Measurements from ENCODE around the gene RAI1.
A peak's percentile ranks its signal among the peaks of the same experiment; 100 is the strongest.

RAI1 gene

GRCh38 chr17:17846003-17846402, 164.7 kb downstream of the RAI1 start:
- DNase-seq (ENCODE audit: low spot score): no peak

- no peak for DNase-seq (ENCODE audit: low spot score)
These were observed 165.4 kb downstream of the RAI1 start for GRCh38 chr17:17846645-17847044.

- no peak for DNase-seq (ENCODE audit: low spot score)
These were observed 165.9 kb downstream of the RAI1 start for GRCh38 chr17:17847118-17847689.

GRCh38 chr17:17847726-17848125, 166.5 kb downstream of the RAI1 start:
- no peak for DNase-seq (ENCODE audit: low spot score)

- no peak for DNase-seq (ENCODE audit: low spot score)
These were observed 167.2 kb downstream of the RAI1 start for GRCh38 chr17:17848311-17849082.

- DNase-seq (ENCODE audit: low spot score): no peak
These were observed 168.0 kb downstream of the RAI1 start for GRCh38 chr17:17849147-17849820.

- peak; percentile 58 for DNase-seq (ENCODE audit: low spot score)
These were observed 168.7 kb downstream of the RAI1 start for GRCh38 chr17:17849845-17850373.

- no peak for DNase-seq (ENCODE audit: low spot score)
These were observed 170.1 kb downstream of the RAI1 start for GRCh38 chr17:17851103-17852002.

- no peak for DNase-seq (ENCODE audit: low spot score)
These were observed 171.7 kb downstream of the RAI1 start for GRCh38 chr17:17852930-17853329.

- no peak for DNase-seq (ENCODE audit: low spot score)
These were observed 172.7 kb downstream of the RAI1 start for GRCh38 chr17:17853811-17854447.

- DNase-seq (ENCODE audit: low spot score): no peak
These were observed 174.7 kb downstream of the RAI1 start for GRCh38 chr17:17855976-17856375.

- DNase-seq (ENCODE audit: low spot score): no peak
These were observed 175.1 kb downstream of the RAI1 start for GRCh38 chr17:17856386-17856785.

- no peak for DNase-seq (ENCODE audit: low spot score)
These were observed 176.2 kb downstream of the RAI1 start for GRCh38 chr17:17857496-17857895.

- peak; percentile 86 for DNase-seq (ENCODE audit: low spot score)
These were observed 178.9 kb downstream of the RAI1 start for GRCh38 chr17:17859909-17860765.

GRCh38 chr17:17860766-17861107, 179.5 kb downstream of the RAI1 start:
- no peak for DNase-seq (ENCODE audit: low spot score)
